ENCODE measurements around the gene ZBTB4. TPM values are rescaled to one million over a fixed set of nuclear protein-coding genes. Genes with fewer than 3 reads are reported as not detected.

Gene ZBTB4
- total RNA-seq, 1 donor: 36.2 TPM

GRCh38 chr17:7515911-7516610 is 36.6 kb upstream of the ZBTB4 start:
- Histone ChIP-seq H3K4me1 (ENCODE audit: insufficient read depth, low read length) (no peaks in the 10 kb centered on the region), H3K4me2 (ENCODE audit: insufficient read depth, low read length) (no peak overlapping the region), H3K9me3 (ENCODE audit: low read depth, low read length) (no peaks in the 10 kb centered on the region), H3K36me3 (ENCODE audit: insufficient read depth, low read length) (peaks cover 44% of the 10 kb centered on the region), H2AFZ (ENCODE audit: low read length) (no peak overlapping the region), H4K20me1 (ENCODE audit: insufficient read depth, low read length) (no peaks in the 10 kb centered on the region), H3K27ac (ENCODE audit: low read depth, low read length) (no peak overlapping the region), H3K4me3 (ENCODE audit: insufficient read depth, low read length) (no peak overlapping the region), H3K79me2 (ENCODE audit: insufficient read depth, low read length) (no peaks in the 10 kb centered on the region), H3K27me3 (ENCODE audit: insufficient read depth, low read length) (no peaks in the 10 kb centered on the region)
- peak; percentile 52 for DNase-seq (ENCODE audit: insufficient read length, low spot score, missing footprints)
- no peak for TF ChIP-seq CTCF (IDR thresholded peaks at IDR 0.05; ENCODE audit: extremely low read depth, low read depth, low read length)

GRCh38 chr17:7513850-7514419 is 34.5 kb upstream of the ZBTB4 start:
- peaks cover 2% of the 10 kb centered on the region for H4K20me1 ChIP-seq (ENCODE audit: insufficient read depth, low read length)
- no peak overlapping the region for H3K4me3 ChIP-seq (ENCODE audit: insufficient read depth, low read length)
- TF ChIP-seq CTCF (IDR thresholded peaks at IDR 0.05; ENCODE audit: extremely low read depth, low read depth, low read length): no peak
- DNase-seq (ENCODE audit: insufficient read length, low spot score, missing footprints): peak; percentile 80
- H3K27me3 ChIP-seq (ENCODE audit: insufficient read depth, low read length): no peaks in the 10 kb centered on the region
- H3K9me3 ChIP-seq (ENCODE audit: low read depth, low read length): no peaks in the 10 kb centered on the region
- H3K36me3 ChIP-seq (ENCODE audit: insufficient read depth, low read length): peaks cover 64% of the 10 kb centered on the region
- no peak overlapping the region for H2AFZ ChIP-seq (ENCODE audit: low read length)
- H3K4me2 ChIP-seq (ENCODE audit: insufficient read depth, low read length): no peak overlapping the region
- H3K4me1 ChIP-seq (ENCODE audit: insufficient read depth, low read length): no peaks in the 10 kb centered on the region
- H3K79me2 ChIP-seq (ENCODE audit: insufficient read depth, low read length): no peaks in the 10 kb centered on the region
- no peak overlapping the region for H3K27ac ChIP-seq (ENCODE audit: low read depth, low read length)

- no peaks in the 10 kb centered on the region for H3K27me3 ChIP-seq (ENCODE audit: insufficient read depth, low read length)
- no peak overlapping the region for H3K4me3 ChIP-seq (ENCODE audit: insufficient read depth, low read length)
- peaks cover 2% of the 10 kb centered on the region for H4K20me1 ChIP-seq (ENCODE audit: insufficient read depth, low read length)
- no peak for TF ChIP-seq CTCF (IDR thresholded peaks at IDR 0.05; ENCODE audit: extremely low read depth, low read depth, low read length)
- no peak overlapping the region for H2AFZ ChIP-seq (ENCODE audit: low read length)
- H3K27ac ChIP-seq (ENCODE audit: low read depth, low read length): no peak overlapping the region
- peak; percentile 51 for DNase-seq (ENCODE audit: insufficient read length, low spot score, missing footprints)
- H3K4me1 ChIP-seq (ENCODE audit: insufficient read depth, low read length): no peaks in the 10 kb centered on the region
- H3K79me2 ChIP-seq (ENCODE audit: insufficient read depth, low read length): no peaks in the 10 kb centered on the region
- no peak overlapping the region for H3K4me2 ChIP-seq (ENCODE audit: insufficient read depth, low read length)
- no peaks in the 10 kb centered on the region for H3K9me3 ChIP-seq (ENCODE audit: low read depth, low read length)
- peaks cover 73% of the 10 kb centered on the region for H3K36me3 ChIP-seq (ENCODE audit: insufficient read depth, low read length)
Observed at GRCh38 chr17:7512824-7513540, 33.6 kb upstream of the ZBTB4 start.

- Histone ChIP-seq H3K4me3 (ENCODE audit: insufficient read depth, low read length) (no peak overlapping the region), H3K36me3 (ENCODE audit: insufficient read depth, low read length) (peaks cover 80% of the 10 kb centered on the region), H3K4me1 (ENCODE audit: insufficient read depth, low read length) (no peaks in the 10 kb centered on the region), H2AFZ (ENCODE audit: low read length) (no peak overlapping the region), H3K9me3 (ENCODE audit: low read depth, low read length) (no peaks in the 10 kb centered on the region), H3K79me2 (ENCODE audit: insufficient read depth, low read length) (no peaks in the 10 kb centered on the region), H3K27me3 (ENCODE audit: insufficient read depth, low read length) (no peaks in the 10 kb centered on the region), H3K4me2 (ENCODE audit: insufficient read depth, low read length) (no peak overlapping the region), H3K27ac (ENCODE audit: low read depth, low read length) (no peak overlapping the region), H4K20me1 (ENCODE audit: insufficient read depth, low read length) (peaks cover 2% of the 10 kb centered on the region)
- TF ChIP-seq CTCF (IDR thresholded peaks at IDR 0.05; ENCODE audit: extremely low read depth, low read depth, low read length): no peak
- peak; percentile 25 for DNase-seq (ENCODE audit: insufficient read length, low spot score, missing footprints)
Observed at GRCh38 chr17:7512105-7512504, 32.7 kb upstream of the ZBTB4 start.
